Endothelial cell (in vitro differentiated cells): Measurements from ENCODE around the gene TNRC6B. TPM values are rescaled to one million over a fixed set of nuclear protein-coding genes. Genes with fewer than 3 reads are reported as not detected.
"Not testable (repeated sequence)": the region's sequence is repeated elsewhere in the genome, so short reads cannot be mapped to it uniquely, and the experiment has no call there.

Experiments used
- DNase-seq: peaks from one replicate; pipeline ENCODE4 v3.0.0; 2021; ENCODE audit warnings: low spot score
- H3K27ac Mint-ChIP-seq: one replicate; pipeline ENCODE4 v1.8.0; 2021; ENCODE audit warnings: mixed read lengths, inconsistent platforms; ENCODE audit not compliant: unreplicated experiment
- H3K27me3 Mint-ChIP-seq: one replicate; pipeline ENCODE4 v1.8.0; 2021; ENCODE audit warnings: mild to moderate bottlenecking, moderate library complexity, mixed read lengths, inconsistent platforms; ENCODE audit not compliant: unreplicated experiment
- H3K36me3 Mint-ChIP-seq: one replicate; pipeline ENCODE4 v1.8.0; 2021; ENCODE audit warnings: mild to moderate bottlenecking, low read depth, mixed read lengths, inconsistent platforms; ENCODE audit not compliant: unreplicated experiment
- H3K4me1 Mint-ChIP-seq: one replicate; pipeline ENCODE4 v1.8.0; 2021; ENCODE audit warnings: mild to moderate bottlenecking, mixed read lengths, inconsistent platforms; ENCODE audit not compliant: unreplicated experiment
- H3K4me3 Mint-ChIP-seq: one replicate; pipeline ENCODE4 v1.8.0; 2021; ENCODE audit warnings: mild to moderate bottlenecking, mixed read lengths, inconsistent platforms; ENCODE audit not compliant: unreplicated experiment
- H3K9me3 Mint-ChIP-seq: one replicate; pipeline ENCODE4 v1.8.0; 2021; ENCODE audit warnings: mixed read lengths, inconsistent platforms; ENCODE audit not compliant: unreplicated experiment
- CTCF ChIP-seq: fragments of 200-600 bp; sonication (generic); IDR thresholded peaks from one replicate; pipeline ENCODE4 v1.5.0; 2021; ENCODE audit warnings: antibody characterized with exemption; ENCODE audit not compliant: unreplicated experiment
- total RNA-seq: library from RNA; stranded (reverse); fragmentation: NEBNext Ultra II Directional; extraction: Animal tissue kit (Norgen Biotek cat#: 25700); gene quantifications from one replicate; pipeline ENCODE4 v1.2.1, GENCODE V29; 2021; ENCODE audit not compliant: unreplicated experiment

Gene TNRC6B
- total RNA-seq, 1 donor from 2014 or later: 53.4 TPM

GRCh38 chr22:40147388-40148176, 30.1 kb upstream of the TNRC6B start:
- Mint-ChIP-seq H3K9me3 (no peaks in the 10 kb centered on the region), H3K27me3 (no peaks in the 10 kb centered on the region), H3K4me1 (no peaks in the 10 kb centered on the region), H3K36me3 (peaks cover 5% of the 10 kb centered on the region), H3K4me3 (no peak overlapping the region), H3K27ac (no peak overlapping the region)
- TF ChIP-seq CTCF: no peak
- DNase-seq: peak; percentile 17

GRCh38 chr22:40153192-40153591, 24.5 kb upstream of the TNRC6B start:
- H3K9me3 Mint-ChIP-seq: no peaks in the 10 kb centered on the region
- no peak for TF ChIP-seq CTCF
- H3K27me3 Mint-ChIP-seq: no peaks in the 10 kb centered on the region
- no peak for DNase-seq
- no peak overlapping the region for H3K4me3 Mint-ChIP-seq
- H3K27ac Mint-ChIP-seq: no peak overlapping the region
- H3K36me3 Mint-ChIP-seq: no peaks in the 10 kb centered on the region
- no peaks in the 10 kb centered on the region for H3K4me1 Mint-ChIP-seq

- no peak for DNase-seq
- no peaks in the 10 kb centered on the region for H3K36me3 Mint-ChIP-seq
- no peaks in the 10 kb centered on the region for H3K4me1 Mint-ChIP-seq
- H3K27ac Mint-ChIP-seq: no peak overlapping the region
- H3K4me3 Mint-ChIP-seq: no peak overlapping the region
- no peak for TF ChIP-seq CTCF
- no peaks in the 10 kb centered on the region for H3K27me3 Mint-ChIP-seq
- H3K9me3 Mint-ChIP-seq: no peaks in the 10 kb centered on the region
These were observed 24.0 kb upstream of the TNRC6B start for GRCh38 chr22:40153705-40154104.

- Mint-ChIP-seq H3K27ac (no peak overlapping the region), H3K4me3 (no peak overlapping the region), H3K9me3 (no peaks in the 10 kb centered on the region), H3K4me1 (no peaks in the 10 kb centered on the region), H3K36me3 (no peaks in the 10 kb centered on the region), H3K27me3 (no peaks in the 10 kb centered on the region)
- no peak for DNase-seq
- TF ChIP-seq CTCF: no peak
These were observed 21.7 kb upstream of the TNRC6B start for GRCh38 chr22:40156001-40156516.

GRCh38 chr22:40156682-40157081, 21.0 kb upstream of the TNRC6B start:
- not testable (repeated sequence) for H3K27me3 Mint-ChIP-seq, H3K4me1 Mint-ChIP-seq, H3K36me3 Mint-ChIP-seq, DNase-seq, H3K9me3 Mint-ChIP-seq, H3K27ac Mint-ChIP-seq, H3K4me3 Mint-ChIP-seq
